HUES48 (cell line): ENCODE measurements around the gene BCAS1.

Source experiments
- H3K27ac ChIP-seq: one replicate; pipeline ENCODE4 v1.7.0; 2013; ENCODE audit warnings: low read depth, low read length, inconsistent platforms
- H3K27me3 ChIP-seq: 2 replicates; pipeline ENCODE4 v1.6.1; 2013; ENCODE audit warnings: mild to moderate bottlenecking, low read length; ENCODE audit not compliant: control insufficient read depth, insufficient read depth
- H3K36me3 ChIP-seq: 2 replicates; pipeline ENCODE4 v1.6.1; 2013; ENCODE audit warnings: low read length; ENCODE audit not compliant: control insufficient read depth, insufficient read depth
- H3K4me1 ChIP-seq: 2 replicates; pipeline ENCODE4 v1.6.1; 2013; ENCODE audit warnings: mild to moderate bottlenecking, low read length; ENCODE audit not compliant: control insufficient read depth, insufficient read depth
- H3K4me3 ChIP-seq: 2 replicates; pipeline ENCODE4 v1.5.1; 2013; ENCODE audit warnings: mild to moderate bottlenecking, low read depth, low read length
- H3K9ac ChIP-seq: 2 replicates; pipeline ENCODE4 v1.6.1; 2013; ENCODE audit warnings: mild to moderate bottlenecking, low read depth, low read length, moderate library complexity
- H3K9me3 ChIP-seq: 2 replicates; pipeline ENCODE4 v1.6.1; 2013; ENCODE audit warnings: low read length; ENCODE audit not compliant: control insufficient read depth, insufficient read depth

Gene BCAS1, protein sequence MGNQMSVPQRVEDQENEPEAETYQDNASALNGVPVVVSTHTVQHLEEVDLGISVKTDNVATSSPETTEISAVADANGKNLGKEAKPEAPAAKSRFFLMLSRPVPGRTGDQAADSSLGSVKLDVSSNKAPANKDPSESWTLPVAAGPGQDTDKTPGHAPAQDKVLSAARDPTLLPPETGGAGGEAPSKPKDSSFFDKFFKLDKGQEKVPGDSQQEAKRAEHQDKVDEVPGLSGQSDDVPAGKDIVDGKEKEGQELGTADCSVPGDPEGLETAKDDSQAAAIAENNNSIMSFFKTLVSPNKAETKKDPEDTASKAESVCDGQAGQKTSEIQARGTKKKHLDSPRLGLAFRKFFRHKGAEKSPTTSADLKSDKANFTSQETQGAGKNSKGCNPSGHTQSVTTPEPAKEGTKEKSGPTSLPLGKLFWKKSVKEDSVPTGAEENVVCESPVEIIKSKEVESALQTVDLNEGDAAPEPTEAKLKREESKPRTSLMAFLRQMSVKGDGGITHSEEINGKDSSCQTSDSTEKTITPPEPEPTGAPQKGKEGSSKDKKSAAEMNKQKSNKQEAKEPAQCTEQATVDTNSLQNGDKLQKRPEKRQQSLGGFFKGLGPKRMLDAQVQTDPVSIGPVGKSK

DNA sequence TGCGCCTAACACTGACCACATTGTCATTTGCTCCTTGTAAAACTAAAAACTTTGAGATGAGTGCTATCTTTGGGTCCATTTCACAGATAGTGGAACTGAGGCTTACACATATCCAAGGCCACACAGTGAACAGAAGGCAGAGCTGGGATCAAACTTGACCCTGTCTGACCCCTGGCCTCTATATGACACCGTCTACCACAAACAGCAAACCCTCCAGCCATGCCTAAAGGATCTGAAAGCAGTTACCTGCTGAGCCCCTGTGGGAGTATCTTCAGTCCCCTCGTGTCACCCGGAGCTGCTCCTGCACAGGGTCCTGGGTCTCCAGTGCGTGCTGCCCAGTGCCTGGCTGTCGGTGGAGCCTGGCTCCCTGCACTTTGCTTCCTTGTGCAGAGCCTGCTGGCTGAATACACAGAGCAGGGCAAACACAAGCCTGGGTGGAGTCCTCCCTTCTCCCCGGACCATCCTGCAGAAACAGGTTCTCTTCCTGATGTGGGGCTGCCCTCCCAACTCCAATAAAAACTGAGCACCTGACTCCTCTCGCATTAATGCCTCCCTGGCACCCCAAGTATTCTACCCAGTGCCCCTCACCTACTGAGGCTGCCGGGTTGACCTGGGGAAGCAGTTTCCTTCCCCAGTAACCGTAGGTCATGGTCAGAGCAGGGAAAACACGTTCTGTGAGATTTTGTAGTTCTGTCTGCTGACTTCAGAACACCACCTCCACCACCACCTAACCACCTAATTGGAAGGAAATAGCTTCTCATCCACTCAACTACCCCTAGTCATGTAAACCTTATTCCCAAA is at the start of gene BCAS1:
TSS of gene BCAS1 (minus strand) at position 408 of the 801 bp plus-strand sequence. CDS start 11,876 bp downstream, outside the sequence.
- no peaks in the 10 kb centered on the region for H3K36me3 ChIP-seq
- H3K4me1 ChIP-seq: peaks cover 35% of the 10 kb centered on the region
- H3K27ac ChIP-seq: no peak within 1 kb of the TSS
- no peak within 1 kb of the TSS for H3K9ac ChIP-seq
- H3K9me3 ChIP-seq: no peaks in the 10 kb centered on the region
- no peaks in the 10 kb centered on the region for H3K27me3 ChIP-seq
- no peak within 1 kb of the TSS for H3K4me3 ChIP-seq

DNA sequence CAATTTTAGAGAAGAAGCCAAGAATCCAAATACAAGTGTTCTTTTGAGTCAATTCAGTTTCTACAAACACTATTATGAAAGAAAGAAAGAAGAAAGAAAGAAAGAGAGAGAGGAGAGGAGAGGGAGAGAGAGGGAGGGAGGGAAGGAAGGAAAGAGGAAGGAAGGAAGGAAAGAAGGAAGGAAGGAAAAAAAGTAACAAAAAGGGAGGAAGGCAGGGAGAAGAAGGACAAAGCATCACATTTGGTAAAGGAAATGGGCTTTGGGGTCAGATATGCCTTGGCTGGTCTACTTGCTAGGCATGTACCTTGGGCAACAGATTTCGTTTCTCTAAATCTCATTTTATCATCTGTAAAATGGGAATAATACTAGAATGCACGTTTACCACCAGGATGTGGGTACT is 49.4 kb upstream of the BCAS1 start:
- Histone ChIP-seq H3K27ac (no peak overlapping the region), H3K9me3 (no peaks in the 10 kb centered on the region), H3K4me1 (peaks cover 9% of the 10 kb centered on the region), H3K9ac (no peak overlapping the region), H3K27me3 (no peaks in the 10 kb centered on the region), H3K36me3 (no peaks in the 10 kb centered on the region), H3K4me3 (no peak overlapping the region)

DNA sequence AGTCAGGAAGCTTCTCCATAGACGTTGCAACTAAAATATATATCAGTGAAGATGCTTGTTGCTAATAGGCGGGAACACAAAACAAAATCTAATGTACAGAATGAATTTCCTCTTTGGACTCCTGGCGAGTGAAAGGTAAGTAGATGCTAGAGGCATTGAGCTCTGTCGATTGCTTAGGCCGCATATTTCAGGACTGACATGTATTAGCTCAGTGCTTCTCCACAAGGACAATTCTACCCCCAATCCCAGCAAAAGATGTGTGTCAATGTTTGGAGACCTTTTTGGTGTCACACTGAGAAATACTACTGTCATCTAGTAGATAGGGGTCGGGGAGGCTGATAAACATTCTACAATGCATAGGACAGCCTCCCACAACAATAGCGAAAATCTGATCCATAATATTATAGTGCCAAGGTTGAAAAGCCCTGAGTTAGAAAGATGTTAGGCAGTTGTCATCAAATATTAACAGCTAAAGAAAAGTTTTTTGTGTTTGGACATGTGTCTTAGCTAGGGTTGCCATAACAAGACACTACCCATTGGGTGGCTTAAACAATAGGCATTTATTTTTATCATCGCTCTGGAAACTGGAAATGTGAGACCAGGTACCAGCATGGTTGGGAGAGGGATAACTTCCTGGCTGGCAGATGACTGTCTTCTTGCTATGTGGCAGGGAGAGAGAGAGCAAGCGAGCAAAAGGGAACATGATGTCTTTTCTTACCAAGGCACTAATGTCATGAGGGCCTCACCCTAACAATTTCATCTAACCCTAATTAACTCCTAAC is 48.0 kb upstream of the BCAS1 start:
- Histone ChIP-seq H3K9me3 (no peaks in the 10 kb centered on the region), H3K27ac (no peak overlapping the region), H3K4me3 (no peak overlapping the region), H3K9ac (no peak overlapping the region), H3K36me3 (no peaks in the 10 kb centered on the region), H3K27me3 (no peaks in the 10 kb centered on the region), H3K4me1 (peaks cover 7% of the 10 kb centered on the region)

GRCh38 chr20:54116550-54117235 is 46.3 kb upstream of the BCAS1 start:
- no peaks in the 10 kb centered on the region for H3K27me3 ChIP-seq
- H3K4me3 ChIP-seq: no peak overlapping the region
- H3K36me3 ChIP-seq: no peaks in the 10 kb centered on the region
- H3K9me3 ChIP-seq: no peaks in the 10 kb centered on the region
- no peak overlapping the region for H3K27ac ChIP-seq
- no peak overlapping the region for H3K9ac ChIP-seq
- H3K4me1 ChIP-seq: no peaks in the 10 kb centered on the region

DNA sequence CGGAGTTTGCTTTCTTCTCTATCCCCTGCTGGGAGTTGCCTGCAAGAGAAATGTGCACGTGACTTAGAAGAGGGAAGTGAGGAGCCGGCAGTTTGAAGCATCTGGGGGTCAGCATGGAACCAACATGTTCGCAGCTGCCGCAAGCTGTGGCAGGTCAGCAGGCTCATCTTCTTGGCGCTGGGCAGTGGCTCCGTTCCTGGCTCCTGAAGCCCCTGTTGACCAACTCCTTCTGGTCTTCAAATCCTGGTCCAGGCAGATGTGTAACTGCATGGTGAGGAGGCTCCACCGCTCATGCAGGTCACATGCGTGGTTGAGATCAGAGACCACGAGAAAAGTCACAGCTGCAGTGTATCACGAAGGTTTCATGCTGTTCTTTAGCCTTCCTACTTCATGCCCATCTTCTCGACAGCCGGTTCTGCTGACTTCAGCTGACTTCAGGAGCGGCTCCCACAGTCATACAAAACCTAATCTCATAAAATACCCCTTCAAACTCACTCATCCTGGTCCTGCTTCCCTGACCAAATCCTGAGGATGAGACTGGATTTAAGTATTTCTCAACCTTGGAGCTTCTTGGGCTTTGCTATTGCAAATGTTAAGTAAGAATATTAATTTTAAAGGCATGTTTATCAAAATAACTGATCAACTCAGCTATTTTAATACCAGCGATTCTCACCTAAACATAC is 44.9 kb upstream of the BCAS1 start:
- no peak overlapping the region for H3K4me3 ChIP-seq
- no peaks in the 10 kb centered on the region for H3K27me3 ChIP-seq
- H3K9me3 ChIP-seq: no peaks in the 10 kb centered on the region
- H3K36me3 ChIP-seq: no peaks in the 10 kb centered on the region
- H3K4me1 ChIP-seq: no peaks in the 10 kb centered on the region
- H3K9ac ChIP-seq: no peak overlapping the region
- H3K27ac ChIP-seq: no peak overlapping the region

- no peak overlapping the region for H3K27ac ChIP-seq
- H3K9ac ChIP-seq: no peak overlapping the region
- no peaks in the 10 kb centered on the region for H3K36me3 ChIP-seq
- no peaks in the 10 kb centered on the region for H3K27me3 ChIP-seq
- H3K9me3 ChIP-seq: no peaks in the 10 kb centered on the region
- H3K4me1 ChIP-seq: no peaks in the 10 kb centered on the region
- H3K4me3 ChIP-seq: no peak overlapping the region
These were observed 43.7 kb upstream of the BCAS1 start for GRCh38 chr20:54114109-54114508.

- no peak overlapping the region for H3K27ac ChIP-seq
- no peaks in the 10 kb centered on the region for H3K36me3 ChIP-seq
- H3K9ac ChIP-seq: no peak overlapping the region
- no peaks in the 10 kb centered on the region for H3K27me3 ChIP-seq
- H3K9me3 ChIP-seq: no peaks in the 10 kb centered on the region
- H3K4me3 ChIP-seq: no peak overlapping the region
- no peaks in the 10 kb centered on the region for H3K4me1 ChIP-seq
These were observed 43.2 kb upstream of the BCAS1 start for GRCh38 chr20:54113566-54113965.

GRCh38 chr20:54112221-54112884 is 42.0 kb upstream of the BCAS1 start:
- H3K4me3 ChIP-seq: no peak overlapping the region
- H3K27ac ChIP-seq: no peak overlapping the region
- no peaks in the 10 kb centered on the region for H3K36me3 ChIP-seq
- H3K9me3 ChIP-seq: no peaks in the 10 kb centered on the region
- H3K9ac ChIP-seq: no peak overlapping the region
- no peaks in the 10 kb centered on the region for H3K4me1 ChIP-seq
- no peaks in the 10 kb centered on the region for H3K27me3 ChIP-seq

DNA sequence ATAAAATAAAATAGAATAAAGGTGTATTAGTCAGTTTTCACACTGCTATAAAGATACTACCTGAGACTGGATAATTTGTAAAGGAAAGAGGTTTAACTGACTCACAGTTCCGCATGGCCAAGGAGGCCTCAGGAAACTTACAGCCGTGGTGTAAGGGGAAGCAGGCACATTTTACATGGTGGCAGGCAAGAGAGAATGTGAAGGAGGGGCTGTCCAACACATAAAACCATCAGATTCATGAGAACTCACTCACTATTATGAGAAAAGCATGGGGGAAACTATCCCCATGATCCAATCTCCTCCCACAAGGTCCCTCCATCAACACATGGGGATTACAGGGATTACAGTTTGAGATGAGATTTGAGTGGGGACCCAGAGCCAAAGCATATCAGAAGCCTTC is 41.1 kb upstream of the BCAS1 start:
- Histone ChIP-seq H3K27ac (no peak overlapping the region), H3K36me3 (no peaks in the 10 kb centered on the region), H3K4me3 (no peak overlapping the region), H3K27me3 (no peaks in the 10 kb centered on the region), H3K9me3 (no peaks in the 10 kb centered on the region), H3K4me1 (no peaks in the 10 kb centered on the region), H3K9ac (no peak overlapping the region)
